Measurements from ENCODE around the gene DTWD1. TPM values are rescaled to one million over a fixed set of nuclear protein-coding genes. Genes with fewer than 3 reads are reported as not detected.
A peak's percentile ranks its signal among the peaks of the same experiment; 100 is the strongest.

Gene DTWD1
- total and polyA plus RNA-seq, 2 experiments from 2014 or later: 63.7 to 107 TPM

DNA sequence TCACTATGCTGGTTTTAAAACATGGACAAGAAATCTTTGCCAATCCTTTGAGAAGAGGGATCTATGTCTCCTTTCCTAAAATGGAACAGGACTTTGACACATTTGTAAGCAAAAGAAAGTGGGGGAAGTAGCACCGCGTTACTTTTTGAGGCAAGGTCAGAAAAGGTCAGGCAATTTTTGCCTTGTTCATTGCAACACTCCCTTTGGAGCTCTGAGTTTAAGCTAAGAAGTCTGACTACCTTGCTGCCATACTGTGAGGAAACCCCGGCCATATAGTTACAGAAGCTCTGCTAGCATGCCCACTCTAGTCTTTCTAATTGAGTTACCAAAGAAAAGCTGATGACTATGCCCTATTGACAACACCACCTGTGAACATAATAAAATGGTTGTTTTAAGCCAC is 1.6 kb upstream of the DTWD1 start:
- peak overlapping the region; percentile 67 for H3K4me2 ChIP-seq (ENCODE audit: unreplicated experiment)

GRCh38 chr15:49620199-49620598 is 649 bp upstream of the DTWD1 start:
- no peak for TF ChIP-seq EZH2phosphoT487 (IDR thresholded peaks at IDR 0.05; ENCODE audit: insufficient read depth, low read depth)
- TF ChIP-seq EZH2 (IDR thresholded peaks at IDR 0.05; ENCODE audit: insufficient read depth, poor library complexity, severe bottlenecking): no peak
- 1 to 5% methylated on average over 6 of the region's 6 CpGs for WGBS, 2 experiments (ENCODE audit: low coverage in 1 of 2, low lambda C conversion rate in 2 of 2, missing lambda C conversion rate in 2 of 2)
- Histone ChIP-seq H4K20me1 (ENCODE audit: insufficient read depth) (no peaks in the 10 kb centered on the region), H3K4me3 (peak overlapping the region; percentile 84), H3K27ac (peak overlapping the region; percentile 94), H3F3A (ENCODE audit: insufficient read depth) (peaks cover 54% of the 10 kb centered on the region), H3K9me2 (ENCODE audit: insufficient read depth) (no peaks in the 10 kb centered on the region), H3K4me1 (ENCODE audit: insufficient read depth) (peaks cover 37% of the 10 kb centered on the region), H2AFZ (peak overlapping the region; percentile 85), H3K27me3 (replicated peaks; ENCODE audit: insufficient read depth) (no peaks in the 10 kb centered on the region), H3K79me2 (ENCODE audit: insufficient read depth) (peaks cover 52% of the 10 kb centered on the region), H3K9me3 (ENCODE audit: low read depth) (no peaks in the 10 kb centered on the region), H3K4me2 (ENCODE audit: unreplicated experiment) (peak overlapping the region; percentile 67), H3K9ac (peak overlapping the region; percentile 97), H3K36me3 (ENCODE audit: low read depth) (peaks cover 12% of the 10 kb centered on the region)
- in situ Hi-C loops (cut with MboI): no loop called here
- DNase-seq: peak; percentile 69

More for the DNA sequence above, 1.6 kb upstream of the DTWD1 start:
- Histone ChIP-seq H3K27ac (no peak overlapping the region), H3K9ac (no peak overlapping the region), H3K79me2 (ENCODE audit: insufficient read depth) (peaks cover 42% of the 10 kb centered on the region), H3K27me3 (replicated peaks; ENCODE audit: insufficient read depth) (no peaks in the 10 kb centered on the region), H3K4me1 (ENCODE audit: insufficient read depth) (peaks cover 29% of the 10 kb centered on the region), H2AFZ (0 out of 2 replicates have a peak overlapping the region, but pooled peaks have one; percentile 85), H4K20me1 (ENCODE audit: insufficient read depth) (no peaks in the 10 kb centered on the region), H3K4me3 (peak overlapping the region; percentile 84; the same call in 1 of the 2 replicates), H3F3A (ENCODE audit: insufficient read depth) (peaks cover 44% of the 10 kb centered on the region), H3K9me3 (ENCODE audit: low read depth) (no peaks in the 10 kb centered on the region), H3K36me3 (ENCODE audit: low read depth) (0 out of 2 replicates have a peak, but pooled peaks cover 5% of the 10 kb centered on the region), H3K9me2 (ENCODE audit: insufficient read depth) (no peaks in the 10 kb centered on the region)
- no peak for TF ChIP-seq EZH2phosphoT487 (IDR thresholded peaks at IDR 0.05; ENCODE audit: insufficient read depth, low read depth)
- TF ChIP-seq EZH2 (IDR thresholded peaks at IDR 0.05; ENCODE audit: insufficient read depth, poor library complexity, severe bottlenecking): no peak
- WGBS, 2 experiments (ENCODE audit: low coverage in 1 of 2, low lambda C conversion rate in 2 of 2, missing lambda C conversion rate in 2 of 2): 96 to 100% methylated on average over 3 of the region's 3 CpGs
- no peak for DNase-seq
- in situ Hi-C loops (cut with MboI): no loop called here

DNA sequence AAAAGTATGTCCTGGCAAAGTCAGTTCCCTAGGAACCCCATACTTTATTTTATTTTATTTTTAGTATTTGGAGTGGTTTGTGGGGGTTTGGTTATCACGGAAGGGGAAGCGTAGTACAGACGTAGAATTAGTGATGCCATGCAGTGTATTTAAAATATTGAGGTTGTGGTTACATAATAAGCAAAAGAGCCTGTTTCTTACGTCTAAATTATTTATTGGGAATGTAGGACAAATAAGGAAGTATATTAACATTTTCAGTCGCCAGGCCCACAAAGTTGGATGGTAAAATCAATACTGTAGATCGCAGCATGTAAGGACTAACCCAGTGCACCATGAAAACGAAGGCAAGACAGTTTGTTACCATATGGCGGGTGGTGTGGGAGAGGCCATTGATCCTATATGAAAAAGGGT is 558 bp downstream of the DTWD1 start:
- H3K9me2 ChIP-seq (ENCODE audit: insufficient read depth): no peaks in the 10 kb centered on the region
- peak; percentile 32 for DNase-seq

DNA sequence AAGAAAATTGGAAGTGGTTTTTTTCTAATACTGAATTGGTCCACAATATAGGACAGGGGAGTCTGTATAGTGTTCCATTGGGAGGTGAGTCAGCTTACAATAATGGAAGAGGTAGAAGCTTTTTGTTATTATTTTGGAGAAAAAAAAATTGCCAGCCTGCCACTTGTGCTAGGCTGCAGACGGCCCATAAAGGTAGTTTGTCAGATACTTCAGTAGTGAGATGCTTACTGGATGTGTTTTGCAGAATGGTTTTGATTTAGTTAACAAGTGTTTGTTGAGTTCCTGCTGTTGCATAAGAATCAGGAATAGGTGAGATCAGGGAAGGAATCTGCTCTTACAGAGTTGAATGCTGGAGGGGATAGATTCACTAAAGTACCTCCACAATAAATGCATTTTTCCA is 1.0 kb downstream of the DTWD1 start:
- peak; percentile 47 for DNase-seq
- Histone ChIP-seq H3K36me3 (ENCODE audit: low read depth) (peaks cover 27% of the 10 kb centered on the region), H3F3A (ENCODE audit: insufficient read depth) (peaks cover 71% of the 10 kb centered on the region), H3K27me3 (replicated peaks; ENCODE audit: insufficient read depth) (no peaks in the 10 kb centered on the region), H3K9ac (peak overlapping the region; percentile 97), H3K79me2 (ENCODE audit: insufficient read depth) (peaks cover 67% of the 10 kb centered on the region), H3K4me1 (ENCODE audit: insufficient read depth) (peaks cover 50% of the 10 kb centered on the region), H4K20me1 (ENCODE audit: insufficient read depth) (no peaks in the 10 kb centered on the region), H3K27ac (peak overlapping the region; percentile 94), H2AFZ (peak overlapping the region; percentile 68; the same call in 1 of the 2 replicates), H3K4me2 (ENCODE audit: unreplicated experiment) (peak overlapping the region; percentile 95), H3K9me2 (ENCODE audit: insufficient read depth) (no peaks in the 10 kb centered on the region), H3K4me3 (peak overlapping the region; percentile 84), H3K9me3 (ENCODE audit: low read depth) (no peaks in the 10 kb centered on the region)
- in situ Hi-C loops (cut with MboI): no loop called here
- TF ChIP-seq EZH2 (IDR thresholded peaks at IDR 0.05; ENCODE audit: insufficient read depth, poor library complexity, severe bottlenecking): no peak
- no peak for TF ChIP-seq EZH2phosphoT487 (IDR thresholded peaks at IDR 0.05; ENCODE audit: insufficient read depth, low read depth)
- WGBS, 2 experiments (ENCODE audit: low coverage in 1 of 2, low lambda C conversion rate in 2 of 2, missing lambda C conversion rate in 2 of 2): 0% methylated on average over 1 of the region's 1 CpG

More for the DNA sequence above, 558 bp downstream of the DTWD1 start:
- 1 to 2% methylated on average over 8 of the region's 8 CpGs for WGBS, 2 experiments (ENCODE audit: low coverage in 1 of 2, low lambda C conversion rate in 2 of 2, missing lambda C conversion rate in 2 of 2)
- peak overlapping the region; percentile 95 for H3K4me2 ChIP-seq (ENCODE audit: unreplicated experiment)
- H3K27ac ChIP-seq: peak overlapping the region; percentile 94
- H3F3A ChIP-seq (ENCODE audit: insufficient read depth): peaks cover 66% of the 10 kb centered on the region
- TF ChIP-seq EZH2phosphoT487 (IDR thresholded peaks at IDR 0.05; ENCODE audit: insufficient read depth, low read depth): no peak
- no peak for TF ChIP-seq EZH2 (IDR thresholded peaks at IDR 0.05; ENCODE audit: insufficient read depth, poor library complexity, severe bottlenecking)
- peaks cover 64% of the 10 kb centered on the region for H3K79me2 ChIP-seq (ENCODE audit: insufficient read depth)
- in situ Hi-C loops (cut with MboI): no loop called here
- peak overlapping the region; percentile 68; the same call in 1 of the 2 replicates for H2AFZ ChIP-seq
- peaks cover 24% of the 10 kb centered on the region for H3K36me3 ChIP-seq (ENCODE audit: low read depth)
- H4K20me1 ChIP-seq (ENCODE audit: insufficient read depth): no peaks in the 10 kb centered on the region
- no peaks in the 10 kb centered on the region for H3K27me3 ChIP-seq (replicated peaks; ENCODE audit: insufficient read depth)
- peak overlapping the region; percentile 84 for H3K4me3 ChIP-seq
- no peaks in the 10 kb centered on the region for H3K9me3 ChIP-seq (ENCODE audit: low read depth)
- H3K9ac ChIP-seq: peak overlapping the region; percentile 97
- peaks cover 46% of the 10 kb centered on the region for H3K4me1 ChIP-seq (ENCODE audit: insufficient read depth)
